Loucy (cell line): ENCODE results near the gene CEP295NL.

Source experiments
- H2AFZ ChIP-seq: fragments of 200-600 bp; sonication (generic); 2 replicates; pipeline ENCODE4 v1.6.0; 2016; ENCODE audit warnings: antibody characterized with exemption, mild to moderate bottlenecking, low read length, moderate library complexity
- H3F3A ChIP-seq: fragments of 200-600 bp; 2 replicates; pipeline ENCODE4 v1.6.0; 2016; ENCODE audit warnings: antibody characterized with exemption, low read depth, mild to moderate bottlenecking
- H3K27me3 ChIP-seq: fragments of 200-600 bp; sonication (generic); 2 replicates; pipeline ENCODE4 v1.6.1; 2014; ENCODE audit warnings: low read length, mild to moderate bottlenecking; ENCODE audit not compliant: insufficient read depth, poor library complexity, severe bottlenecking
- H3K36me3 ChIP-seq: fragments of 200-600 bp; sonication (generic); 2 replicates; pipeline ENCODE4 v1.6.1; 2016; ENCODE audit warnings: low read length; ENCODE audit not compliant: insufficient read depth
- H3K4me1 ChIP-seq: fragments of 200-600 bp; sonication (generic); 2 replicates; pipeline ENCODE4 v1.5.1; 2014; ENCODE audit warnings: low read length, mild to moderate bottlenecking; ENCODE audit not compliant: insufficient read depth, poor library complexity, severe bottlenecking
- H3K4me2 ChIP-seq: fragments of 200-600 bp; sonication (generic); 2 replicates; pipeline ENCODE4 v1.6.0; 2014; ENCODE audit warnings: antibody characterized with exemption, low read length, low read depth, mild to moderate bottlenecking; ENCODE audit not compliant: poor library complexity, severe bottlenecking
- H3K4me3 ChIP-seq: fragments of 200-600 bp; sonication (generic); 2 replicates; pipeline ENCODE4 v1.5.1; 2014; ENCODE audit warnings: low read length, mild to moderate bottlenecking, mixed read lengths; ENCODE audit not compliant: poor library complexity, severe bottlenecking
- H3K79me2 ChIP-seq: fragments of 200-600 bp; sonication (generic); 2 replicates; pipeline ENCODE4 v1.6.1; 2014; ENCODE audit warnings: low read length; ENCODE audit not compliant: insufficient read depth
- H3K9ac ChIP-seq: fragments of 200-600 bp; sonication (generic); 2 replicates; pipeline ENCODE4 v1.6.0; 2014; ENCODE audit warnings: mild to moderate bottlenecking, low read depth, low read length, moderate library complexity; ENCODE audit not compliant: poor library complexity, severe bottlenecking
- H3K9me2 ChIP-seq: fragments of 200-600 bp; sonication (generic); replicated peaks from 2 replicates; pipeline ENCODE4 v1.6.1; 2016; ENCODE audit warnings: low read depth, low read length, mixed read lengths
- H3K9me3 ChIP-seq: fragments of 200-600 bp; sonication (generic); 2 replicates; pipeline ENCODE4 v1.6.1; 2014; ENCODE audit warnings: mild to moderate bottlenecking, antibody characterized with exemption, low read length, low read depth; ENCODE audit not compliant: insufficient read depth
- H4K20me1 ChIP-seq: fragments of 200-600 bp; sonication (generic); 2 replicates; pipeline ENCODE4 v1.6.0; 2014; ENCODE audit warnings: antibody characterized with exemption, low read length, mild to moderate bottlenecking; ENCODE audit not compliant: insufficient read depth, poor library complexity, severe bottlenecking
- EZH2phosphoT487 ChIP-seq: fragments of 200-600 bp; IDR thresholded peaks from 2 replicates; pipeline ENCODE4 v1.6.1; 2018; ENCODE audit warnings: antibody characterized with exemption, mild to moderate bottlenecking, moderate library complexity, borderline replicate concordance
- TF ChIP-seq, protein P1 (sequence below): fragments of 200-600 bp; sonication (generic); conservative IDR thresholded peaks from 2 replicates; pipeline ENCODE4 v1.5.1; 2014; ENCODE audit warnings: mild to moderate bottlenecking, antibody characterized with exemption, low read length

The CEP295NL gene

DNA sequence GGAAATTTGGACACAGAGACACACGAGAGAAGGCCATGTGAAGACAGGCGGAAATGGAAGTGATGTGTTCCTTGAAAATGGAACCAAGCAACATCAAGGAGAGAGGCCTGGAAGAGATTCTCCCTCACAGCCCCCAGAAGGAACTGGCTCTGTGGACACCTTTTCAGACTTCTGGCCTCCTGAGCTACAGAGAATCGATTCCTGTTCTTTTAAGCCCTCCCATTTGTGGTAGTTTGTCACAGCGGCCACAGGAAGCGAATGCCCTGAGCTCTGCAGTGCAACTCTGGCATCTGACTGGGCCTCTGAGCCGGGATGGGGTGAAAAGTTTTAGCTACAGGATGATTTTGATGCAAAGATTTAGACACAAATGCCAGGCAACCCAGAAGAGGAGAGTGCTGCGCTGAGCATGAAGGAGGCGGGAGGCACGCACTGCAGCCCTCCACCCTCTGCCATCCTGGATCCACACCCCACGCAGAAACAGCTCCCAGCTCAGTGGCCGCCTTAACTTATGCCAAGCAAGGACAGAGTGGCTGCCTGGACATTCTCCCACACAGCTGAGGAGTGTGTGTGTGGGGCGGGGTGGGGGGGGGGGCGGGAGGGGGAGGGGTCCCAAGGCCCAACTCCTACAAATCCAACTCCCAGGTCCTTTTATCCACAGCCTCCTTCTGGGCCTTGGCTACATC is 20.0 kb upstream of the CEP295NL start:
- peak overlapping the region; percentile 72; the same call in 1 of the 2 replicates for H2AFZ ChIP-seq
- TF ChIP-seq EZH2phosphoT487 = no peak
- TF ChIP-seq, protein P1, sequence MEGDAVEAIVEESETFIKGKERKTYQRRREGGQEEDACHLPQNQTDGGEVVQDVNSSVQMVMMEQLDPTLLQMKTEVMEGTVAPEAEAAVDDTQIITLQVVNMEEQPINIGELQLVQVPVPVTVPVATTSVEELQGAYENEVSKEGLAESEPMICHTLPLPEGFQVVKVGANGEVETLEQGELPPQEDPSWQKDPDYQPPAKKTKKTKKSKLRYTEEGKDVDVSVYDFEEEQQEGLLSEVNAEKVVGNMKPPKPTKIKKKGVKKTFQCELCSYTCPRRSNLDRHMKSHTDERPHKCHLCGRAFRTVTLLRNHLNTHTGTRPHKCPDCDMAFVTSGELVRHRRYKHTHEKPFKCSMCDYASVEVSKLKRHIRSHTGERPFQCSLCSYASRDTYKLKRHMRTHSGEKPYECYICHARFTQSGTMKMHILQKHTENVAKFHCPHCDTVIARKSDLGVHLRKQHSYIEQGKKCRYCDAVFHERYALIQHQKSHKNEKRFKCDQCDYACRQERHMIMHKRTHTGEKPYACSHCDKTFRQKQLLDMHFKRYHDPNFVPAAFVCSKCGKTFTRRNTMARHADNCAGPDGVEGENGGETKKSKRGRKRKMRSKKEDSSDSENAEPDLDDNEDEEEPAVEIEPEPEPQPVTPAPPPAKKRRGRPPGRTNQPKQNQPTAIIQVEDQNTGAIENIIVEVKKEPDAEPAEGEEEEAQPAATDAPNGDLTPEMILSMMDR = no peak
- no peaks in the 10 kb centered on the region for H3F3A ChIP-seq
- H4K20me1 ChIP-seq = no peaks in the 10 kb centered on the region
- H3K9me3 ChIP-seq = no peaks in the 10 kb centered on the region
- H3K79me2 ChIP-seq = peaks cover 37% of the 10 kb centered on the region; the same call in 1 of the 2 replicates
- peak overlapping the region; percentile 75 for H3K4me3 ChIP-seq
- peak overlapping the region; percentile 63 for H3K9ac ChIP-seq
- H3K9me2 ChIP-seq = no peaks in the 10 kb centered on the region
- no peaks in the 10 kb centered on the region for H3K36me3 ChIP-seq
- no peaks in the 10 kb centered on the region for H3K27me3 ChIP-seq
- H3K4me2 ChIP-seq = peak overlapping the region; percentile 99
- peaks cover 29% of the 10 kb centered on the region for H3K4me1 ChIP-seq

DNA sequence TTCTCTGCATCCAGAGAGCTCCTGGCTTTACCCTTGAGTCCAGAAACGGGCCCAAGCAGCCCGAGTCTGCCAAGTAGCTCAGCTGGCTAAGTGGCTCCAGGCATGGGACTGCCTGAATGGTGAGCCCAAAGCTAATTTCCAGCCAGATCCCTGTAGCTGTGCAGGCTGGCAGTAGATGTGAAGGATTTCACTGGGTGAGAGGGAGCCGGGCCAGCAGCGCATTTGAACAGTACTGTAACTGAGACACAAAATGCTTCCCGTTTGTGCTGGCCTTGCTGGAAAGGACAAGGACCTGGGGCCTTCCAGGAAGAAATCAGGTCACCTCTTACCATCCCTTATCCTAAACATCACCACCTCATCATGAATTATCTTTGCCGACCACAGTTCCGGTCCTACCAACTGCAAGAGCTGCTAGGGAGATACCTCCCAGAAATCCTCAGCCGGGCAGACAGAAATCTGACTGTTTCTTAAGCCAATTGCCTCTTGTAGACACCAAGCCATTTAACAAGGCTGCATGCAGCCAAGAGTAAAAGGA is 18.5 kb upstream of the CEP295NL start:
- Histone ChIP-seq H3K9me2 (no peaks in the 10 kb centered on the region), H3K4me2 (peak overlapping the region; percentile 99), H3K4me1 (peaks cover 29% of the 10 kb centered on the region), H3F3A (no peaks in the 10 kb centered on the region), H3K4me3 (peak overlapping the region; percentile 75), H3K79me2 (peaks cover 41% of the 10 kb centered on the region; the same call in 1 of the 2 replicates), H4K20me1 (no peaks in the 10 kb centered on the region), H3K27me3 (no peaks in the 10 kb centered on the region), H2AFZ (no peak overlapping the region), H3K9me3 (no peaks in the 10 kb centered on the region), H3K36me3 (no peaks in the 10 kb centered on the region), H3K9ac (peak overlapping the region; percentile 27)
- TF ChIP-seq, protein P1 = no peak
- no peak for TF ChIP-seq EZH2phosphoT487

DNA sequence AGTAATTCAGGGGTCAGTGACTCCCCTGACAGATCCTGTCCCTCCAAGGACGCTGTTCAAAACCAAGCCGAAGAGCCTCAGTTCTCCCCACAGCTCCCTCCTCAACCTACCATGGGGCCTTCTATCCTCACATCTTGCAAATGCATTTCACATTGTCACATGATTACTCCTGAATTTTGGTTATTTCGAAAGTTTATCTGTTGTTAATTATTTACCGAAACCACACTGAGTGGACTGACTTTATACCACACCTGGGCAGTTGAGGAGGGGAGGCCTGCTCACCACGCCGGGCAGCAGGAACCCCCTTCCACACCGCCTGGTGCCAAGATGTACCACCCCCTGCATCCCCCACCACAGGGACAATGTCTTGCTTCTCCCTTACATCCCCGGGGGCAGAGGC is 17.5 kb upstream of the CEP295NL start:
- H3F3A ChIP-seq = no peaks in the 10 kb centered on the region
- H3K27me3 ChIP-seq = no peaks in the 10 kb centered on the region
- H3K9me3 ChIP-seq = no peaks in the 10 kb centered on the region
- no peaks in the 10 kb centered on the region for H4K20me1 ChIP-seq
- no peak overlapping the region for H3K9ac ChIP-seq
- peaks cover 48% of the 10 kb centered on the region; the same call in 1 of the 2 replicates for H3K79me2 ChIP-seq
- H3K4me1 ChIP-seq = peaks cover 24% of the 10 kb centered on the region
- H3K4me2 ChIP-seq = no peak overlapping the region
- no peaks in the 10 kb centered on the region for H3K36me3 ChIP-seq
- TF ChIP-seq, protein P1 = no peak
- no peak for TF ChIP-seq EZH2phosphoT487
- H3K9me2 ChIP-seq = no peaks in the 10 kb centered on the region
- no peak overlapping the region for H3K4me3 ChIP-seq
- no peak overlapping the region for H2AFZ ChIP-seq
